ENCODE measurements around the gene HTD2.

DNA sequence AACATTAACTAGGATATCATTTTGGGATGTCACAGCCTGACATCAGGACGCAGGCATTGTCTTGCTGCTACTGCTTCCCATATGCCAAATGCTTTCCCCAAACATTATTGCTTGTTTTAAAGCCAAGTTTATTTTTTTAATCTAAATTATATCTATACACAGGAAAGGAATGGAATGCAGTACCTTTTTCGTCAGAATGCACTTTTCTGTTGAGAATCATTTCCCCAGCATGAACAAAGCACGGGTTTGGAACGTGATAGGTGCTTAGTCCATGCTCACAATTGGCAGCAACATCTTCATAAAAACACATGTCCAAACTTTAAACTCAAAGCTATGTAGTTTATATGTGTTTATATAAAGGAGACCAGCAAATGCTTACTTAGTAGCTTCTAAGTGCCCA lies 52.5 kb downstream of the HTD2 start:
- TF ChIP-seq, protein P1, sequence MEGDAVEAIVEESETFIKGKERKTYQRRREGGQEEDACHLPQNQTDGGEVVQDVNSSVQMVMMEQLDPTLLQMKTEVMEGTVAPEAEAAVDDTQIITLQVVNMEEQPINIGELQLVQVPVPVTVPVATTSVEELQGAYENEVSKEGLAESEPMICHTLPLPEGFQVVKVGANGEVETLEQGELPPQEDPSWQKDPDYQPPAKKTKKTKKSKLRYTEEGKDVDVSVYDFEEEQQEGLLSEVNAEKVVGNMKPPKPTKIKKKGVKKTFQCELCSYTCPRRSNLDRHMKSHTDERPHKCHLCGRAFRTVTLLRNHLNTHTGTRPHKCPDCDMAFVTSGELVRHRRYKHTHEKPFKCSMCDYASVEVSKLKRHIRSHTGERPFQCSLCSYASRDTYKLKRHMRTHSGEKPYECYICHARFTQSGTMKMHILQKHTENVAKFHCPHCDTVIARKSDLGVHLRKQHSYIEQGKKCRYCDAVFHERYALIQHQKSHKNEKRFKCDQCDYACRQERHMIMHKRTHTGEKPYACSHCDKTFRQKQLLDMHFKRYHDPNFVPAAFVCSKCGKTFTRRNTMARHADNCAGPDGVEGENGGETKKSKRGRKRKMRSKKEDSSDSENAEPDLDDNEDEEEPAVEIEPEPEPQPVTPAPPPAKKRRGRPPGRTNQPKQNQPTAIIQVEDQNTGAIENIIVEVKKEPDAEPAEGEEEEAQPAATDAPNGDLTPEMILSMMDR (IDR thresholded peaks at IDR 0.05; ENCODE audit: extremely low read depth in 1 of 2, insufficient read depth in 1 of 2, low read depth in 1 of 2, low read length in 2 of 2): no peak
- TF ChIP-seq POLR2AphosphoS5 (IDR thresholded peaks at IDR 0.05; ENCODE audit: insufficient read depth, low read depth, low read length) (no peak), EZH2 (IDR thresholded peaks at IDR 0.05; ENCODE audit: borderline replicate concordance, low read depth, low read length, severe bottlenecking) (no peak), POLR2A (IDR thresholded peaks at IDR 0.05; ENCODE audit: low read depth, low read length) (no peak), JUN (IDR thresholded peaks at IDR 0.05; ENCODE audit: borderline replicate concordance, insufficient read depth, insufficient read length, low read depth) (no peak)

Data from endothelial cell of umbilical vein (primary cell).